ENCODE data around the gene SSH2.
"Not testable (repeated sequence)": the region's sequence is repeated elsewhere in the genome, so short reads cannot be mapped to it uniquely, and the experiment has no call there.

Gene SSH2

GRCh38 chr17:29927546-29927945 is 2.5 kb downstream of the SSH2 start:
- no peak for DNase-seq

GRCh38 chr17:29924786-29925185 is 5.2 kb downstream of the SSH2 start:
- no peak for DNase-seq

GRCh38 chr17:29918922-29919856 is 10.8 kb downstream of the SSH2 start:
- no peak for DNase-seq

GRCh38 chr17:29918016-29918415 is 12.0 kb downstream of the SSH2 start:
- no peak for DNase-seq

- no peak for DNase-seq
Measured at GRCh38 chr17:29914819-29915537, 15.1 kb downstream of the SSH2 start.

GRCh38 chr17:29911641-29912177 is 18.3 kb downstream of the SSH2 start:
- no peak for DNase-seq

- DNase-seq, result no peak
Measured at GRCh38 chr17:29909236-29910003, 20.6 kb downstream of the SSH2 start.

GRCh38 chr17:29906969-29907368 is 23.1 kb downstream of the SSH2 start:
- no peak for DNase-seq

- DNase-seq, result no peak
Measured at GRCh38 chr17:29905879-29906167, 24.2 kb downstream of the SSH2 start.

GRCh38 chr17:29905086-29905878 is 24.7 kb downstream of the SSH2 start:
- DNase-seq, result no peak

GRCh38 chr17:29903471-29903870 is 26.6 kb downstream of the SSH2 start:
- no peak for DNase-seq

- not testable (repeated sequence) for DNase-seq
Measured at GRCh38 chr17:29897136-29897535, 32.9 kb downstream of the SSH2 start.

- no peak for DNase-seq
Measured at GRCh38 chr17:29892201-29892600, 37.8 kb downstream of the SSH2 start.

- DNase-seq, result no peak
Measured at GRCh38 chr17:29891131-29891530, 38.9 kb downstream of the SSH2 start.

- DNase-seq, result no peak
Measured at GRCh38 chr17:29885031-29885640, 44.9 kb downstream of the SSH2 start.

- DNase-seq, result no peak
Measured at GRCh38 chr17:29883497-29883896, 46.5 kb downstream of the SSH2 start.

GRCh38 chr17:29881256-29881655 is 48.8 kb downstream of the SSH2 start:
- DNase-seq, result no peak

- no peak for DNase-seq
Measured at GRCh38 chr17:29880031-29880430, 50.0 kb downstream of the SSH2 start.

GRCh38 chr17:29874931-29875596 is 55.0 kb downstream of the SSH2 start:
- no peak for DNase-seq

- DNase-seq, result not testable (repeated sequence)
Measured at GRCh38 chr17:29874358-29874757, 55.7 kb downstream of the SSH2 start.

- DNase-seq, result no peak
Measured at GRCh38 chr17:29873476-29873875, 56.6 kb downstream of the SSH2 start.

Data from CD4-positive, alpha-beta T cell treated with Interferon alpha-2 for 1 hour (primary cell).